Fibroblast of villous mesenchyme (primary cell): ENCODE measurements around the gene COL6A6. TPM values are rescaled to one million over a fixed set of nuclear protein-coding genes. Genes with fewer than 3 reads are reported as not detected.

Experiments used
- DNase-seq: peaks from one replicate; pipeline ENCODE4 v3.0.0-alpha.2; 2010; ENCODE audit warnings: low read depth
- H3K4me3 ChIP-seq: 2 replicates; pipeline ENCODE4 v1.5.1; 2011; ENCODE audit warnings: low read depth, mild to moderate bottlenecking, low read length
- CTCF ChIP-seq: IDR thresholded peaks from 2 replicates; pipeline ENCODE4 v1.5.1; 2012; ENCODE audit warnings: low read depth, mild to moderate bottlenecking, low read length; ENCODE audit not compliant: insufficient read depth
- total RNA-seq: library from RNA; depleted of rRNA; stranded (reverse); fragments of >200 nt; gene quantifications from 2 replicates; pipeline ENCODE4 v1.2.3, GENCODE V29; 2012

COL6A6 gene
- total RNA-seq, 1 donor: not detected

DNA sequence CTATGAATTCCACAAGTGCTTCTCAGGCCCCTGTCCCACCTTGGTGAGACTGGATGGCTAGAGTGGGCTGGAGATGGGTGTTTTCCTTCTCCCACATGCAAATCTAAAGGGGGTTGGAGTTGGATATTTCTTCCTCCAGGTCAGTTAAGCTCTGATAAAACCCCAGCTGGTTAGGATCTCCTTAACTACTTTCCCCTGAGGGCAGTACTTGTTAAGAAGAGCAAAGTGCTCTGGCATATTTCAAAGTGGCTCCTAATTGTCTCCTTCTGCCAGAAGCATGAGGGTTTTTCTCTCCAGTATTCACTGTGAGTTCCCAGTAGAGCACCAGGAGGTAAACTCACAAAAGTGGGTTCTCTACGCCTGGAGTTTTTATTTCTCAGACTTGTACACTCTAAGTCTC is 31.4 kb downstream of the COL6A6 start:
- H3K4me3 ChIP-seq: no peak overlapping the region
- DNase-seq: peak; percentile 20
- TF ChIP-seq CTCF: no peak

- TF ChIP-seq CTCF: no peak
- no peak for DNase-seq
- no peak overlapping the region for H3K4me3 ChIP-seq
Observed at GRCh38 chr3:130557336-130558035, 40.5 kb downstream of the COL6A6 start.

- no peak for TF ChIP-seq CTCF
Observed at GRCh38 chr3:130558366-130558765, 41.4 kb downstream of the COL6A6 start.

GRCh38 chr3:130565224-130565623 is 48.2 kb downstream of the COL6A6 start:
- TF ChIP-seq CTCF: no peak
- H3K4me3 ChIP-seq: no peak overlapping the region

More at GRCh38 chr3:130558366-130558765, 41.4 kb downstream of the COL6A6 start:
- DNase-seq: no peak
- H3K4me3 ChIP-seq: no peak overlapping the region

More at GRCh38 chr3:130565224-130565623, 48.2 kb downstream of the COL6A6 start:
- DNase-seq: no peak

Other genes starting within 250 kb of the COL6A6 start
- gene COL6A5, start 171.5 kb upstream of the COL6A6 start, total RNA-seq: under 0.01 TPM in 2 replicates
- 28.0 and 41.5 TPM in 2 replicates for gene PIK3R4, start 229.7 kb downstream of the COL6A6 start, total RNA-seq